Lung (tissue), 12 donors: ENCODE data around the gene STRN3. TPM values are rescaled to one million over a fixed set of nuclear protein-coding genes. Genes with fewer than 3 reads are reported as not detected.

ENCODE experiments used
- ATAC-seq: fragments of 200-7000 bp; cut with Tn5 transposase; one replicate; pipeline ENCODE4 v1.9.1; 2020; ENCODE audit warnings: moderate number of reproducible peaks; ENCODE audit not compliant: insufficient read depth, low FRiP score
- DNase-seq, 3 donors: peaks; one replicate each; pipeline ENCODE4 v3.0.0-alpha.2; 2013 to 2017
- H3K27ac ChIP-seq, 2 donors: one replicate each; pipeline ENCODE4 v1.5.1; 2013; ENCODE audit warnings: mild to moderate bottlenecking in 2 of 2, moderate library complexity in 2 of 2, control low read depth in 1 of 2, inconsistent platforms in 1 of 2, low read depth in 1 of 2, low read length in 1 of 2
- H3K27me3 ChIP-seq, 3 donors: one replicate each; pipeline ENCODE4 v1.5.1; 2013; ENCODE audit warnings: low read length in 2 of 3; ENCODE audit not compliant: control insufficient read depth in 3 of 3, insufficient read depth in 3 of 3
- H3K36me3 ChIP-seq, 4 donors: one replicate each; pipeline ENCODE4 v1.5.1; 2013; ENCODE audit warnings: low read length in 4 of 4, mild to moderate bottlenecking in 1 of 4, moderate library complexity in 1 of 4; ENCODE audit not compliant: control insufficient read depth in 4 of 4, insufficient read depth in 4 of 4
- H3K4me1 ChIP-seq, 5 donors: one replicate each; pipeline ENCODE4 v1.5.1; 2013; ENCODE audit warnings: low read length in 5 of 5, mild to moderate bottlenecking in 2 of 5, moderate library complexity in 1 of 5; ENCODE audit not compliant: control insufficient read depth in 5 of 5, insufficient read depth in 5 of 5
- H3K4me3 ChIP-seq: one replicate; pipeline ENCODE4 v1.5.1; 2013; ENCODE audit warnings: mild to moderate bottlenecking, control low read depth, moderate library complexity
- H3K9ac ChIP-seq, 2 donors: one replicate each; pipeline ENCODE4 v1.5.1; 2013; ENCODE audit warnings: low read length in 2 of 2, control low read depth in 1 of 2; ENCODE audit not compliant: insufficient read depth in 1 of 2
- H3K9me3 ChIP-seq, 4 donors: one replicate each; pipeline ENCODE4 v1.5.1; 2013; ENCODE audit warnings: low read length in 3 of 4, mild to moderate bottlenecking in 1 of 4, moderate library complexity in 1 of 4; ENCODE audit not compliant: control insufficient read depth in 4 of 4, insufficient read depth in 3 of 4
- WGBS, 2 donors: extraction: QIAGEN DNeasy Blood & Tissue Kit; methylation state at CpG; one replicate each; pipeline ENCODE4 v1.1.7; 2013; 5-methylcytosine and 5-hydroxymethylcytosine counted together
- polyA plus RNA-seq, 2 donors: library from polyadenylated mRNA; stranded (reverse); fragments of 200-250 nt; gene quantifications; one replicate each; pipeline ENCODE4 v1.2.1, GENCODE V29; 2013
- total RNA-seq, 2 donors: library from RNA; depleted of rRNA in 1 of 2; stranded (reverse); fragments of >200 nt in 1 of 2; gene quantifications; one replicate each; pipeline ENCODE4 v1.2.1, GENCODE V29; 2014 to 2021
- TF ChIP-seq, protein P1 (sequence below): IDR thresholded peaks from 2 replicates; pipeline ENCODE4 v1.5.1; 2012; ENCODE audit warnings: mild to moderate bottlenecking; ENCODE audit errors: control extremely low read depth, extremely low read depth
- donor health status: control.
- donor health status: control.
- donor health status: Bipolar disorder and iron deficiency.
- donor health status: healthy.
- donor health status: DM: yes; HTN: yes; CAD: no.

The STRN3 gene
- total and polyA plus RNA-seq, 4 donors = 10.6 to 86.8 (median 19.0) TPM

DNA sequence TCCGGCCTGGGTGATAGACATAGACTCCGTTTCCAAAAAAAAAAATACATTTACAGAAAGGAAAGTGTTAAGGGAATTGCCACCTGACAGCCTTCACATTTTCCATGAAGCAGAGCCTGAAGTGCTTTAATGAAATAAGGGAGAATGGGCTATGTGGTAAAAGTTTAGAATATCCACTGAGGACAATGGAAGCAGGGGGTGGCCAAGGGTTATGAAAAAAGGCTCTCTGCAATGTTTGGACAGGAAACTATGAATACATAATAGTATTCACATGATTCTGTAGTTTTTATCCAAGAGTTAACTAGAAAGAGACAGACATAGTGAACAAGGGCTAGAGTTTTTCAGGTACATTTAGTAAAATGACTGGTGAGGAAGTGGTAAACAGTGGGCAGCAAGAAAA, 76.5 kb downstream of the STRN3 start:
- Histone ChIP-seq H3K36me3 (peaks cover 11 to 24% (median 17%) of the 10 kb centered on the region in 4 donors), H3K9ac (no peak overlapping the region), H3K27me3 (no peaks in the 10 kb centered on the region), H3K4me1 (peaks cover 0 to 2% (median 0%) of the 10 kb centered on the region in 5 donors), H3K9me3 (peaks cover 0 to 1% (median 0%) of the 10 kb centered on the region in 4 donors), H3K27ac (no peak overlapping the region), H3K4me3 (no peak overlapping the region)
- no peak for ATAC-seq
- WGBS, 2 donors = 99 to 100% methylated on average over 2 of the region's 2 CpGs
- TF ChIP-seq, protein P1, sequence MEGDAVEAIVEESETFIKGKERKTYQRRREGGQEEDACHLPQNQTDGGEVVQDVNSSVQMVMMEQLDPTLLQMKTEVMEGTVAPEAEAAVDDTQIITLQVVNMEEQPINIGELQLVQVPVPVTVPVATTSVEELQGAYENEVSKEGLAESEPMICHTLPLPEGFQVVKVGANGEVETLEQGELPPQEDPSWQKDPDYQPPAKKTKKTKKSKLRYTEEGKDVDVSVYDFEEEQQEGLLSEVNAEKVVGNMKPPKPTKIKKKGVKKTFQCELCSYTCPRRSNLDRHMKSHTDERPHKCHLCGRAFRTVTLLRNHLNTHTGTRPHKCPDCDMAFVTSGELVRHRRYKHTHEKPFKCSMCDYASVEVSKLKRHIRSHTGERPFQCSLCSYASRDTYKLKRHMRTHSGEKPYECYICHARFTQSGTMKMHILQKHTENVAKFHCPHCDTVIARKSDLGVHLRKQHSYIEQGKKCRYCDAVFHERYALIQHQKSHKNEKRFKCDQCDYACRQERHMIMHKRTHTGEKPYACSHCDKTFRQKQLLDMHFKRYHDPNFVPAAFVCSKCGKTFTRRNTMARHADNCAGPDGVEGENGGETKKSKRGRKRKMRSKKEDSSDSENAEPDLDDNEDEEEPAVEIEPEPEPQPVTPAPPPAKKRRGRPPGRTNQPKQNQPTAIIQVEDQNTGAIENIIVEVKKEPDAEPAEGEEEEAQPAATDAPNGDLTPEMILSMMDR = no peak
- DNase-seq = no peak

DNA sequence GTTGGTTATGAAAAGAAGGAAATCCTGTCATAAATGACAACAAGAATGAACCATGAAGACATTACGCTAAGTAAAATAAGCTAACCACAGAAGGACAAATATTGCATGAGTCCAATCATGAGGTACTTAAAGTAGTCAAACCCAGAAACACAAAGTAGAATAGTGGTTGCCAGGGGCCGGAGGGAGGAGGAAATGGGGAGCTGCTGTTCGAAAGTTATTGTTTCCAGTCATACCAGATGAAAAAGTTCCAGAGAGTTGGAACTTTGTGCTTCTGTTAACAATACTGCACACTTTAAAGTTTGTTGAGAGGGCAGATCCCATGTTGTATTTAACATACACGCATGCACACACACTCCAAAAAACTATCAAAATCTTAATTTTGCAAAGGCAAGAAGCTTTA, 82.5 kb downstream of the STRN3 start:
- Histone ChIP-seq H3K9me3 (peaks cover 0 to 1% (median 0%) of the 10 kb centered on the region in 4 donors), H3K36me3 (peaks cover 9 to 35% (median 16%) of the 10 kb centered on the region in 4 donors), H3K4me3 (no peak overlapping the region), H3K9ac (no peak overlapping the region), H3K27me3 (no peaks in the 10 kb centered on the region), H3K27ac (no peak overlapping the region), H3K4me1 (peaks cover 0 to 3% (median 0%) of the 10 kb centered on the region in 5 donors)
- DNase-seq (no peak), ATAC-seq (no peak)
- TF ChIP-seq, protein P1 = no peak
- 66 to 78% methylated on average over 4 of the region's 4 CpGs for WGBS, 2 donors

DNA sequence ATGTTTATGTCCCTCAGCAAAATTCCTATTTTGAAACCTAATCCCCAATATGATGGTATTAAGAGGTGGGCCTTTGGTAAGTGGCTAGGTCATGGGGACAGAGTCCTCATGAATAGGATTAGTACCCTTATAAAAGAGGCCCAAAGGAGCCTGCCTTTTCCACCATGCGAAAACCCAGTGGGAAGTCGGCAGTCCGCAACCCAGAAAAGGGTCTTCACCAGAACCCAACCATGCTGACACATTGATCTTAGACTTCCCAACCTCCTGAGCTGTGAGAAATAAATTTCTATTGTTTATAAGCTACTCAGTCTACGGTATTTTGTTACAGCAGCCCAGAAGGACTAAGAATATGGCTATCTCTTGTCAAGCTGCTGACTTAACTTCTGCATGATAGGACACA, 85.3 kb downstream of the STRN3 start:
- Histone ChIP-seq H3K36me3 (peaks cover 4 to 32% (median 12%) of the 10 kb centered on the region in 4 donors), H3K4me1 (peaks cover 0 to 3% (median 0%) of the 10 kb centered on the region in 5 donors), H3K4me3 (no peak overlapping the region), H3K27ac (no peak overlapping the region), H3K27me3 (no peaks in the 10 kb centered on the region), H3K9ac (no peak overlapping the region), H3K9me3 (no peaks in the 10 kb centered on the region)
- TF ChIP-seq, protein P1 = no peak
- ATAC-seq = no peak
- no peak for DNase-seq
- WGBS, 2 donors = 96 to 97% methylated on average over 4 of the region's 4 CpGs

DNA sequence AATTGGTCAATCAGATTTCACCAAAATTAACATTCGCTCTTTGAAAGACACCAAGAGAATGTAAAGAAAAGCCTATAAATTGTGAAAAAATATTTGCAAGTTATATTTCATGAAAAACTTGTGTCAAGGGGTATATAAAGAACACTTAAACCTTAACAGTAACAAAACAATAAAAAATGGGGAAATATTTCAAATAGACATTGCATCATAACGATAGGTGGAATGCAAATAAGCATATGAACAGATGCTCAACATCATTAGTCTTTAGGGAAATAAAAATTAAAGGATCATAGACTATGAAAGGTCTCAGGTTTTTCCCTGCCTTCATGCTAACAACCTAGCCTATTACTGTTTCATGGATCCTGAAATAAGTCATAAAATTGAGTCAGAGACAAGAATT, 87.6 kb downstream of the STRN3 start:
- no peak overlapping the region for H3K27ac ChIP-seq
- H3K9ac ChIP-seq = no peak overlapping the region
- H3K9me3 ChIP-seq = no peaks in the 10 kb centered on the region
- WGBS, 2 donors = 85 to 92% methylated on average over 2 of the region's 2 CpGs
- peaks cover 3 to 23% (median 11%) of the 10 kb centered on the region in 4 donors for H3K36me3 ChIP-seq
- DNase-seq (no peak), ATAC-seq (no peak)
- no peaks in the 10 kb centered on the region for H3K27me3 ChIP-seq
- TF ChIP-seq, protein P1 = no peak
- no peak overlapping the region for H3K4me3 ChIP-seq
- peaks cover 0 to 3% (median 0%) of the 10 kb centered on the region in 5 donors for H3K4me1 ChIP-seq
